Activated CD4-positive, alpha-beta T cell treated with anti-CD3 and anti-CD28 coated beads, Interleukin-2, amount 50 U/mL, for 16 hours (primary cell): ENCODE data around the gene SPACA1.

ENCODE experiments used
- DNase-seq: peaks from one replicate; pipeline ENCODE4 v3.0.0-alpha.2; 2020

The SPACA1 gene

DNA sequence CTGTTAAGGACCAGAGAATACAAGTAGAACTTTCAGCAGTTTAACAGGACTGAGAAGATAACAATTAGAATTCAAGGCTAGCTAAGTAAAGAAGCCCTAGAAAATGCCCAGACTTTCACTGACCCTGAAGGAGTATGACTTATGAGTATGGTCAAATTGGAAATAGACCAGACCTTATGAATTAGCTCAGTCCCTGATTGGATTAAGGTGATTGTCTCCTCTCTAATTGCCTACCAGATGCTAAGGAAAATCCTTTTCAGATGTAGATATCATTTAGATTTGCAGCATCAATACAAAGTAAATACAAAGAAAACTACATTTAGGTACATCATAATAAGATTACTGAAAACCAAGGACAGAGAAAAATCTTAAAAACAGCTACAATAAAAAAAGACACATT lies 59.6 kb downstream of the SPACA1 start:
- DNase-seq, result no peak

DNA sequence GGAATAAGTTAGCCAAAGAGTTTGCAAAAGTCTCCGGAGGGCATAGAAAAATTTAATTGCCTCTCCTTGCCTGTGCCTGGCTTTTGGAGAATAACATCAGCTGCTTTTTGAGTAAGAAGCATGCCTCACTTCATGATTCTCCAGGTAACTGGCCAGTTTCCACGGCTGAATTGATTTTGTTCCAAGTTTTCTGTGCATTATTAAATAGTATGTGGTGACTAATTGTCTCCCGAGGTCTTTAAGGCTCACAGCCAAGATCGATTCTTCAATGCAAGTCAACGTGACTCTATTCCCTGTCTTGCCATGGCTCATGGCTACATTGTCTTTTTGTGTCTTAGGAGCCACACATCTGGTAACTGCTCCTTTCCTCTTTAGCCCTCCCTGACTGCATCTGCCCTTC lies 64.3 kb downstream of the SPACA1 start:
- no peak for DNase-seq

DNA sequence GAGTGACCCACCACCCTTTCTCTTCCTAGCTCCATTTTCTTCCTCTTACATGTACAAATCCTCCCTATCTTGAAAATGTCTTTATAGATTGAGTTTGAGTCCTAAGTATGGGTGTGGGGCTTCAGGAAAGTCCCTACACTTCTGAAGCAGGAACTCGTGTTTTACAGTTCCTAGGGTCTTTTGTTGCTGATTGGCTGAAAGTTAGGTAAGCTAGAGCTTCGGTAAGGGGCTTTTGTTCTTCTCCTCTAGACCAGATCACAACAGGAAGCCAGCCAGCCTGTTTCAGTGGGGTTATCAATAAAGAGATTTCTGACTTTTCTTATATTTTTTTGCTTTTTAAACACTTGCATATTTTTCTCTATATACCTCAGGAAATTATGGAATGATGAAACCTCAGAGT lies 67.2 kb downstream of the SPACA1 start:
- no peak for DNase-seq

DNA sequence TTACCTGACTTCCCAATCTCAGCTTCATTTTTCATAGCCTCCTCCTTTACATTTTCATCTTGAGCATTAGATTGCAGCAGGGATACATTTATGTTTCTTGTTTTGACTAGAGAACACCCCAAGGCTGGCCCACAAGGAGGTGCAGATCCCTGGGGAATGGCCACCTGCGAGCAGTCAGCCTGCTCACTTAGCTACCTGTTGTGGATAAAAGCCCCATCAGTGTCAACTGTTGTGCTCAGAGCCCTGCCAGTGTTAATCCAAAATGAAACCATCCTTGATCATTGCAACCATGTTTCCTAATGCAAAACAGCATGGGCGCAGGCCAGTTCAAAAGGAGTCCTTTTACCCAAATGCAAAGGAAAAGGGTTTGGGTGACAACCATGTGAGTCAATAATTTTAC lies 67.7 kb downstream of the SPACA1 start:
- no peak for DNase-seq

DNA sequence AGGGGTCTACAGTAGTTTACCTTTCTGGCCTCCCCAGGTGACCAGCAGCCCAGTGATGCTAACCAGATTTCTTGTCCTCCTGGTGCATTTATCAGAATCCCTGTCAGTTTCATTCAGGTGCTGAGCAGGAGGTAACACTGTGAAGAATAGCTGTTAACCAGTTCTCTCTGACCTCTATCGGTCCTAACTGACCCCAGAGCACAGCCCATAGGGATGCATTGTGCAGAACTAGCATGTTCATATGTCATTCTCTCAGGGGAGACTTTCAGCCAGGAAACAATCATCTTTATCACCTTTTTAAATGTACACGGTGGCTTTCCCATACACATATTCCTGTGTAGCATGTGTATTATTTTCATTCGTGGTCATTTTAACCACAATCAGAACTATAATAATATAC lies 68.6 kb downstream of the SPACA1 start:
- DNase-seq, result no peak
